AML-193 (cell line): ENCODE measurements around the gene LY6G5C.
A peak's percentile ranks its signal among the peaks of the same experiment; 100 is the strongest.

ENCODE experiments used
- DNase-seq, 2 experiments: peaks; one replicate each; lab custom pipeline; 2025; lab: John Stamatoyannopoulos, UW

The LY6G5C gene, protein sequence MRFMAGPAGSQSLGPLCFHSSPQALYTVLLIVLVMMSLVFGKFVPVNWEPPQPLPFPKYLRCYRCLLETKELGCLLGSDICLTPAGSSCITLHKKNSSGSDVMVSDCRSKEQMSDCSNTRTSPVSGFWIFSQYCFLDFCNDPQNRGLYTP

GRCh38 chr6:31680226-31681134 lies at the start of gene LY6G5C:
LY6G5C (minus strand) TSS chr6:31681067; CDS start chr6:31680373, 694 bp downstream.
- peak; percentile 84 to 87 for DNase-seq

DNA sequence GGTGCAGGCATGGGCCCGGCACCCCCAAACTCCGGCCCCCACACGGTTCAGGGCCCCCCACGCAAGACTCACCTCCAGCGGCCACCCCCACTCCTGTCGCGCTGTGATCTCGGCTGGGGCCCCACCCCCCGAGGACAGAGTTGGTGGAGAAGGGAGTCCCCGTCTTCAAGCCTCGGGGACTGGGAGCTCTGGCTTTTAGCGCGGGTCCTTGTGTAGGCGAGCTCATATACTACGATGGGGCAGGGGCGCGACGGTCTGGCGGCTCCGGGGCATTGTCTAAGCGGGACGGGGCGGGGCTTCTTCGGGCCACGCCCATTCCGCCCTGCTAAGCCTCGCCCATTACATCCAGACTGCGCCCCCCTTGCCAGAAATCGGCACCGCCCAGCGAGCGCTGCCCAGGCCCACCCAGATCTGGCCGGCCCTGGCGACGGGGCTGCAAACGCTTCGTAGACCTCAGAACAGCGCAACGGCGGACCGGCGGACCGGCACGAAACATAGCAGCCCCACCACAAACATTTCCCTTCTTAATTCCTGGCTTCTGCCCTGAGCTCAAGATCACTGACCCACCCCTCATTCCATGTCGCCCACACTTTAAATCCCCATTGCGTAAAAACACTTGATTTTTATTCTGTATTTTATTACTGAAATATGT lies 49.2 kb upstream of the LY6G5C start:
- DNase-seq = peak; percentile 34 to 57

GRCh38 chr6:31729515-31729978 lies 48.7 kb upstream of the LY6G5C start:
- peak; percentile 56 to 74 for DNase-seq

- no peak for DNase-seq
Measured at GRCh38 chr6:31728767-31729514, 48.1 kb upstream of the LY6G5C start, which contains the start of gene DDAH2. DDAH2 (minus strand) TSS chr6:31729299; CDS start chr6:31729161, 138 bp downstream.

DNA sequence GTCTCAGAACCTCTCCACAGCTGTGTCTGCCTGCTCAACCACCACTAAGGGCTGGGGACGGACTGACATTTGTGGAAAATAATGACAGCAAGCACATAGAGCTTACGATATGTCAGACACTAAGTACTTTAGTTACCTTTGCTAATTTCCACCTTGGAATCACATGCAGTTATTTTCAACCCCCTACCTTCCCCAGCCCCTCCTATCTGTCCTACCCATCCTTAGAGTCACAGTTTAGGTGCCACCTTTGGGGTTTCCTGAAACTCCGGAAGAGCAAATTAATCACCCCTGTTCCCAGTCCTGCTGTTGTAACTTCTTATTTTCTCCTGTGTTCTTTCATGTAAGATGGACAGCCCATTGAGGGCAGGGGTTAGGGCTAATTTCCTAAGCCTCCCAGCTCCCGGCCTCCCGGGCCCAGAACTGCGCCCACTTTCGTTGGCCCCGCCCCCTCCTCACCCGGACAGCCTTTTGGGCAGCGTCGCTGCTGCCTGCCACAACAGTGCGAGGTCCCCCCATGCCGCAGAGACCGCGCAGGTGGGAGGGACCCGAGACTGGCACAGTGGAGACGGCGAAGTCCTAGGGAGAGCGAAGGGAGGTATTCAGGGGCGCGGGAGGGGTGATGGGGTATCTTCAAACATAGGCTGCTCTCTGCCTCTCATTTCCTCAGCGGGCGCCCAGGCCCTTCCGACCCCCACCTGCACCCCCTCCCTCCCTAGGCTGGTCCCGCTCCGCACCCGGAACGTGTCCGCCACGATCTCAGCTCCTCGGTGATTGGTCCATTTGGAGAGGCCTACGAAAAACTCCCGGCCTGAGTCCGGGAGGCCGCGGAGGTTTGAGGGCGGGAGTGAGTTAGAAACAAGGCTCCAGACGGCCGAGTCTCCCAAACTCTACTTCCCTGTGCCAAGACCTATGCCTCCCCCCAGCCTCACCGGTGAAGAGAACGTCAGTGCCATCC lies 47.1 kb upstream of the LY6G5C start:
- DNase-seq = peak; percentile 89 to 95

DNA sequence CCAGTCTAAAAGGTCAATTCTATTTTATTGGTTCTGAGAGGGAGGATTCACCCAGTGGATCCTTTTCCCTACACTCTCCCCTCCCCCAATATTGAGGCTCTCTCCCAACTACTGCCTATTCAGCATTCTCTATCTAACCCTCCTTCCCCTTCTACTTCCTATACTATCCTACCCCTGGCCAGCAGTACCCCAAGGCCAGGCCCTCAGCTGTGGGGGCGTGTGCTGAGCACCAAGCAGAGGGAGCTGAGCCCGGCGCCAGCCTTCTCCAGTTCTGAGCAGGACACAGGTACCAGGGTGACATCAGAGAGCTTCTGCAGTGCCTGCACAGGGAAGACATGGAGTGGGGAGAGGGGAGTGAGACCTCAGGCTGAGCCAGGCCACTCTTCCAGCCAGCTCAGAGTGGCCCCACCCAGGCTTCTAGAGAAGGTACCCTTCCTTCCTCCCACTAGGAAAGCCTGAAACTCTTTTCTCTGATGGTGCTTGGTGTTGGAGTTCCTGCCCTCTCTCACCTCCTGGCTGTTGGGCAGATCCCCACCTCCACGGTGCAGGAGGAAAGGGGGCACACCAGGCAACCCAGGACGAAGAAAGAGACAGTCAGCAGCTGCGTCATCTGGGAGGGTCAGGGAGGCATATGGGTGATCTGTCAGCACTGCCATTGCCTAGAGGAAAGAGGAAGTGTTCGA lies 46.3 kb upstream of the LY6G5C start:
- no peak for DNase-seq

- DNase-seq = peak; percentile 48 to 54
Measured at GRCh38 chr6:31725502-31726350, 44.9 kb upstream of the LY6G5C start.

GRCh38 chr6:31723980-31724691 lies 43.3 kb upstream of the LY6G5C start:
- no peak for DNase-seq

DNA sequence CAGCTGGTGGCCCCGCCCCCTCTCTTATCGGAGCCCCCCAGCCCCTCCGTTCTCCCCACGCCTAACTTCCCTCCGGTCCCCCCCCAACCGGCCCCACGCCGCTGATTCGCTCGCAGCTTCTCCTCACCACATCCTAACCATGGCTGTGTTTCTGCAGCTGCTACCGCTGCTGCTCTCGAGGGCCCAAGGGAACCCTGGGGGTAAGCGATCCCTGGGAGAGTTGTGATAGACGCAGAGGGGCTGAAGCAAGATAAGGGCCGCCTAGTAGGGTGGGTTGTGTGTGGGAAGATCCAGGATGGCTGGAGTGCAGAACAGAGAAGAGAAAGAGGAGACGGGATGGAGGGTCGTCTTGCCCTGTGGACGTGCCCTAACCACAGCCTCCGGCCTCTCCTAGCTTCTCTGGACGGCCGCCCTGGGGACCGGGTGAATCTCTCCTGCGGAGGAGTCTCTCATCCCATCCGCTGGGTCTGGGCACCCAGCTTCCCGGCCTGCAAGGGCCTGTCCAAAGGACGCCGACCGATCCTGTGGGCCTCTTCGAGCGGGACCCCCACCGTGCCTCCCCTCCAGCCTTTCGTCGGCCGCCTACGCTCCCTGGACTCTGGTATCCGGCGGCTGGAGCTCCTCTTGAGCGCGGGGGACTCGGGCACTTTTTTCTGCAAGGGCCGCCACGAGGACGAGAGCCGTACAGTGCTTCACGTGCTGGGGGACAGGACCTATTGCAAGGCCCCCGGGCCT lies 42.5 kb upstream of the LY6G5C start, which contains the start of gene MPIG6B:
Gene MPIG6B (plus strand): TSS at position 129 of the 735 bp plus-strand sequence. CDS start 11 bp downstream, at position 140.
- DNase-seq = no peak

GRCh38 chr6:31722173-31722572 lies 41.3 kb upstream of the LY6G5C start:
- DNase-seq = no peak

GRCh38 chr6:31721351-31722020 lies 40.6 kb upstream of the LY6G5C start, which contains the start of gene LY6G6C:
LY6G6C (minus strand) TSS chr6:31721746; CDS start chr6:31721679, 67 bp downstream.
- DNase-seq = no peak

- no peak for DNase-seq
Measured at GRCh38 chr6:31720196-31720770, 39.4 kb upstream of the LY6G5C start.

DNA sequence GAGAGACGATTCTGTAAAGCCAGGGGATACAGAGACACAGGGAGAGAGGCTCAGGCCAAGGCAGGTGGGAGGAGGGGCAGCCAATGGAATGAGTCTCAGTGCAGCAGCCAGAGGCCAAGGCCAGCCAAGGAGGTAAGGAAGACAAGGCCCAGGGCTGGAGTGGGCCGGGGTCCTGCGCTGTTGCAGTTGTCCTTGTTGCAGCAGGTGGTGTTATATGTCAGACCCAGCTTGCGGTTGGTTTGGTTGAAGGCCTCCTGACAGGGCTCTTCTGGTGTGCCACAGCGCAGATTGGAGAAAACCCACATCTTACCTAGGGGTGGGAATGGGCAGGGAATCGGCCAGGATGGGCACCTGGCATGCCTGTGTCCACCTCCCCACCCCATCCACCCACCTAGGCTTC lies 38.1 kb upstream of the LY6G5C start:
- no peak for DNase-seq

- no peak for DNase-seq
Measured at GRCh38 chr6:31718265-31718664, 37.4 kb upstream of the LY6G5C start.

- DNase-seq = no peak
Measured at GRCh38 chr6:31717499-31718222, 36.8 kb upstream of the LY6G5C start.
